HT1080 (cell line): ENCODE measurements around the gene PERM1. TPM values are rescaled to one million over a fixed set of nuclear protein-coding genes. Genes with fewer than 3 reads are reported as not detected.
"Not testable (repeated sequence)": the region's sequence is repeated elsewhere in the genome, so short reads cannot be mapped to it uniquely, and the experiment has no call there.

Experiments used
- DNase-seq: peaks from one replicate; pipeline ENCODE4 v3.0.0-alpha.2; 2015; ENCODE audit warnings: low read depth
- total RNA-seq: library from RNA; depleted of rRNA; stranded (reverse); fragments of >200 nt; shearing (Covaris generic); gene quantifications from 2 replicates; pipeline ENCODE4 v1.2.3, GENCODE V29; 2014

The PERM1 gene
- total RNA-seq, 1 experiment from 2014 or later, result 0.50 TPM

GRCh38 chr1:998995-999724 lies 17.3 kb upstream of the PERM1 start:
- DNase-seq, result no peak

DNA sequence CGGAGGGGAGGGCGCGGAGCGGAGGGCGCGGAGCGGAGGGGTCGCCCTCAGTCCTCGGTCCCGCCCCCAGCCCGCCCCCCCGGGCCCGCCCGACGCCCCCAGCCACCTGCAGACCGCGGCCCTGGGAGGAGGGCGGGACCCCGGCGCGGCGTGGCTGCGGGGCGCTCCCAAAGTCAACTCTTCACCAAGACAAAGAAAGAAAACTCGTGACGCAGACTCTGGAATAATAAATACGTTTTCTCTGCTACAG lies 16.8 kb upstream of the PERM1 start:
- DNase-seq, result no peak

DNA sequence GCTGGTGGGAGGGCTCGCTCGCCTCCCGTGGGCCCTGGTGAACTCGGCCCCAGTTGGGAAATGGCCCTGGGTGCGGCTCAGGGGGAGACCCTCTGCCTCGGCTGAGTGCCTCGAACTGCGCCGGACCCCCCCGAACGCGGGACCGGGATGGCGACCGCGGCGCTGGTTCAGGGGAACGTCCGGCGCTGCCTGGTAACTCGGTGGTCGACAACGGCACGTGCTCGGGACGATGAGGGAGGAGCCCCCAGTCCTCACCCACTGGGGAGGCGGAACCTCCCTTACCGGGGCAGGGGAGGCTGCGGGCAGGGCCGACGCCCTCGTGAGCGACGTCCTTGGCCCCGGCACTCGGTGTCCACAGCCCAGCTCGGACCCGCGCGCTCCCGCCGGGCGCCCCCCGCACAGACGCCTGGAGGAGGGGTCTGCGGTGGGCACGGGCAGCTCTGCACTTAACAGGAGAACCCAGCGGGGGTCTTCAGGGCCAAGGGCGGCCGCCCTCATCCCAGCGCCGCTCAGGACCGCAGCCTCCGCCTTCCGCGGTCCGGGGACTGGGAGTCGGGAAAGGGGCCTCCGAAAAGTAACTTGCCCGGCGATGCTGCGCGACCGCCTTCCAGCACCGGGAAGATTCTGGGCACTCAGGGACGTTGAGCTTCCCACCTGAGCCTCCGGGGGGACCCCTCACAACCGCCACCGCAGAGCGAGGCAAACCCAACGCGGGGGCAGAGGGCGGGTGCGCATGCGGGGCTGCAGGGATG lies 16.3 kb upstream of the PERM1 start:
- DNase-seq, result no peak

DNA sequence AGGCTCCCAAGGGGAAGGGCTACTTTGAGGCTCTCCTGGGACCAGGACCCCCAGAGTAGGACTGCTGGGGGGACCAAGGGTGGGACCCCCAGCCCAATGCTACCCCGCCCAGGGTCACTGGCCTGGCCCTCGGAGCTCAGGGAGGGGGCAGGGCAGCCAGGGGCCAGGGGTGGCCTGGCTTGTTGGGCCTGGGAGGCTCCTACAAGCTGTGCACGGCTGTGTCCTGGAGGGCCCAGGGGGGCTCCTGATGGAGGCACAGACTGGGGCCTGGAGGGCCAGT lies 15.8 kb upstream of the PERM1 start:
- no peak for DNase-seq

GRCh38 chr1:996851-997712 lies 15.2 kb upstream of the PERM1 start:
- DNase-seq, result no peak

DNA sequence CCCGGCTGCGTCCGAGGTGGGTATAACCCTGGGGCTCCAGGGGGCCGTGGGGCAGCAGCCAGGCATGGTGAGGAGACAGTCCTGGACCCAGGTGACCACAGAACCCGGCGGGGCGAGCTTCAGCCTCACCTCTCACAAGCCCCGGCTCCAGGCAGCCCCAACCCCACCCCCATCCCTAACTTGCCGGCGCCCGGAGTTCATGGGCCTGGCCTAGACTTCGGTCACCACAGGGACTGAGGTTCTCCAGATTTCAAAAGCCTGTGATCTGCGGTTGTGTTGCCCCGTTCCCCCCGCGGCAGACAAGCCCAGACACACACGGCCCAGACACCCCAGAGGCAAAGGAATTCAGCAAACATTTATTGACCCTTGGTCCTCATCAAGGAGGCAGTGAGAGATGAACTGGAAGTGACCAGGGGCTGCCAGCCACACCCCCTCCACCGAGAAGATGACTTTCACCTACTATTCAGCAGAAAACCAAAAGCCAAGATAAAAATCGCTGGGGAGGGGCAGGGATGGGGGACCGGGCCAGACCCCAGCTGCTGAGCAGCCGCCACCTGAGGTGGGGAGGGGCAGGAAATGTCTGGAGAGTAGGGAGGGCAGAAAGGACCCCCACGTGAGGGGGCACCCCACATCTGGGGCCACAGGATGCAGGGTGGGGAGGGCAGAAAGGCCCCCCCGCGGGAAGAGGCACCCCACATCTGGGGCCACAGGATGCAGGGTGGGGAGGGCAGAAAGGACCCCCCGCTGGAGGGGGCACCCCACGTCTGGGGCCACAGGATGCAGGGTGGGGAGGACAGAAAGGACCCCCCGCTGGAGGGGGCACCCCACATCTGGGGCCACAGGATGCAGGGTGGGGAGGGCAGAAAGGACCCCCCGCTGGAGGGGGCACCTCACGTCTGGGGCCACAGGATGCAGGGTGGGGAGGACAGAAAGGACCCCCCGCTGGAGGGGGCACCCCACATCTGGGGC lies 14.1 kb upstream of the PERM1 start:
- no peak for DNase-seq

DNA sequence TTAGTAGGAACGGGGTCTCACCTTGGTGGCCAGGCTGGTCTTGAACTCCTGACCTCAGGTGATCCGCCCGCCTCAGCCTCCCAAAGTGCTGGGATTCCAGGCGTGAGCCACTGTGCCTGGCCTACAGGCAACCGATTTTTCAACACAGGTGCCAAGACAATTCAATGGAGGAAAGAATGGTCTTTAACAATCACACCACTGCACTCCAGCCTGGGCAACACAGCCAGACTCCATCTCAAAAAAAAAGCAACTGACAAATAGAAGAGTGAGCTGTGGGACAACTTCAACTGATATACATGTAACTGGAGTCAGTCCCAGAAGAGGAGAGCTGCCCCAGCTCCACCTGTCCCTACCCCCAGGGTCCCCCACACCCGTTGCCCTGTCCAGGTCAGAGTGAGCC lies 12.7 kb upstream of the PERM1 start:
- DNase-seq, result not testable (repeated sequence)

DNA sequence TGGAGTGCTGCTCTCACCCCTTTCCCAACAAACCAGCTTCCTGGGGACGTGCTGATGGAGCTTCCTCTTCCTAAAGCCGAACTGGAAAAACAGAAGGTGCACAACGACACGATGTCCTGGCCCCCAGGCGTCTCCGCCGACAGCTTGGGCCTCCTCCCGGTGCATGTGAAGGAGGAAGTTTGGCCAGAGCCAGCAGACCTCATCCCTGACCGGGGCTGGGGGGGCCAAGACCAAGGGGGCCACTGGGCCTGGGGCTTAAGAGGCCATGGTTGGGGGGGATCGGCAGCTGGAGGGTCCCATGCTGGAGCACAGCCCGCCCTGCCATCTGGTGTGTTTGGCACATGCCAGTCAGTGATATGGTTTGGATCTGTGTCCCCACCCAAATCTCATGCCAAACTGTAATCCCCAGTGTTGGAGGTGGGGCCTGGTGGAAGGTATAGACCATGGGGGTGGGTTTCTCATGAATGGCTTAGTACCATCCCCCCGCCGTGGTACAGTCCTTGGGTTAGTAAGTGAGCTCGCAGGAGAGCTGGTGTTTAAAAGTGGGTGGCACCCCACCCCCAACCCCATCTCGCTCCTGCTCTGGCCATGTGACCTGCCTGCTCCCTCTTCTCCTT lies 11.6 kb upstream of the PERM1 start:
- no peak for DNase-seq

DNA sequence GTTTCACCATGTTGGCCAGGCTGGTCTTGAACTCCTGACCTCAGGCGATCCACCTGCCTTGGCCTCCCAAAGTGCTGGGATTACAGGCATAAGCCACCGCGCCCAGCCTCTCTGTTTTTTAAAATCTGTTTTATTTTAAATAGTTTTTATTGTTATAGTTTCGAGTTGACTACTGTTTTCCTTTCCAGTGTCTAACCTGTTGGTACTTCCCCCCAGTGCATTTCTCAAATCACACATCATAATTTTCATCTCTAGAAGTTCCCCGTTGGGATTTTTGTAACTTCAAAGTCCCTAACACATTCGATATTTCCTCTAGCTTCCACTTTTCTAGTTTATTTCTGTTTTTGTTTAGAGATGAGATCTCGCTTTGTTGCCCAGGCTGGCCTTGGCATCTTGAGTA lies 10.5 kb upstream of the PERM1 start:
- DNase-seq, result no peak

GRCh38 chr1:991895-992294 lies 10.0 kb upstream of the PERM1 start:
- no peak for DNase-seq

GRCh38 chr1:991275-991674 lies 9.4 kb upstream of the PERM1 start:
- not testable (repeated sequence) for DNase-seq

DNA sequence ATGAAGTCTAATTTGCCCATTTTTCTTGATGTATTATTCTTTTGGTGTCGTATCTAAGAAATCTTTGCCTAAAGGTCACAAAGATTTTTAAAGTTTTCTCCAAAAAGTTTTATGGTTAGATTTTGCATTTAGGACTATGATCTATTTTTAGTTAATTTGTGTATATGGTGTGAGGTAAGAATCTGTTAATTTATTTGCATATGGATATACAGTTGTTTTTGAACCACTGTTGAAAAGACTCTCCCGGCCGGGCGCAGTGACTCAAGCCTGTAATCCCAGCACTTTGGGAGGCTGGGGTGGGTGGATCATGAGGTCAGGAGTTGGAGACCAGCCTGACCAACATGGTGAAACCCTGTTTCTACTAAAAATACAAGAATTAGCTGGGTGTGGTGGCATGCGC lies 6.2 kb upstream of the PERM1 start:
- DNase-seq, result not testable (repeated sequence)

DNA sequence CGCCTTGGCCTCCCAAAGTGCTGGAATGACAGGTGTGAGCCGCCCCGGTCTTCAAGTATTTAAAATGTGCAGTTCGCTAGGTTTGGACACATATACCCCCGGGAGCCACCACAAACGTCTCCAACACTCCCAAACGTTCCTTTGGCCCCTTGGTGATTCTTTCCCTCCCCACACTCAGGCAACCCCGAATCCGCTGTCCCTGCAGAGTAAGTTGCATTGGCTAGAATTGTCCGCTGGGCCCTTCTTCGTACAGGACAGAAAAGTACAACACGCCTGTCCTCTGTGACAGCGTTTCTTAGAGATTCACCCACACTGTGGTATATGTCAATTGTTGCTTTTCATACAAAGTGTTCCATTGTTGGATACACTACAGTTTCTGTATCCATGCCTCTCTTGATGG lies 3.2 kb upstream of the PERM1 start:
- DNase-seq, result no peak

- no peak for DNase-seq
Observed at GRCh38 chr1:984476-984814, 2.6 kb upstream of the PERM1 start.

DNA sequence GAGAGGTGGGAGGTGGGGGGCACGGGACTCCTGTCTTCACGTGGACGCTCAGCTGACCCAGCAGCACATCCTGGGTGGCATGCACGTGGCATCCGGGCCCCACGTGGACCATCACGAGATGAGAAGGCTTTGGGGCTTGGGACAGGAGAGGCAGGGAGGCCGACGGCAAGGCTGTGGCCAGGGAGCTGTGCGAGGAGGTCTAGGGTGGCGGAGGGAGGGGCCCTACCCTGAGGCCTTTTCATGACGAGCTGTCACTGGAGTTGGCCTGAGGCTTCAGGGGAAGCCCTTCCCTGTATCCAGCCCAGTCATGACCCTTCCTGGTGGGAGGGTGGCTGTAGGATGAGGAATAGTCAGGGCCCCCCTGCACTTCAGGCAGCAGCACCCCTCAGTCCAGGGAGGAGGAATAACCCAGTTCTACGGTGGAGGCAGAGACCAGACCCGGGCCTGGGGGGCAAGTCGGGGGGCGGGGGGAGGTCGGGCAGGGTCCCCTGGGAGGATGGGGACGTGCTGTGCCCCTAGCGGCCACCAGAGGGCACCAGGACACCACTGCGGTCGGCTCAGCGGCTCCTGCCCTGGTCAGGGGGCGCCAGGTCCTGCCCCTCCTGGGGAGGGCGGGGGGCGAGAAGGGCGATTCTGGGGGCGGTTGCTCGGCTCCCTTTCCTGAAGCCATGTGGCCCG lies 2.0 kb upstream of the PERM1 start:
- DNase-seq, result no peak

DNA sequence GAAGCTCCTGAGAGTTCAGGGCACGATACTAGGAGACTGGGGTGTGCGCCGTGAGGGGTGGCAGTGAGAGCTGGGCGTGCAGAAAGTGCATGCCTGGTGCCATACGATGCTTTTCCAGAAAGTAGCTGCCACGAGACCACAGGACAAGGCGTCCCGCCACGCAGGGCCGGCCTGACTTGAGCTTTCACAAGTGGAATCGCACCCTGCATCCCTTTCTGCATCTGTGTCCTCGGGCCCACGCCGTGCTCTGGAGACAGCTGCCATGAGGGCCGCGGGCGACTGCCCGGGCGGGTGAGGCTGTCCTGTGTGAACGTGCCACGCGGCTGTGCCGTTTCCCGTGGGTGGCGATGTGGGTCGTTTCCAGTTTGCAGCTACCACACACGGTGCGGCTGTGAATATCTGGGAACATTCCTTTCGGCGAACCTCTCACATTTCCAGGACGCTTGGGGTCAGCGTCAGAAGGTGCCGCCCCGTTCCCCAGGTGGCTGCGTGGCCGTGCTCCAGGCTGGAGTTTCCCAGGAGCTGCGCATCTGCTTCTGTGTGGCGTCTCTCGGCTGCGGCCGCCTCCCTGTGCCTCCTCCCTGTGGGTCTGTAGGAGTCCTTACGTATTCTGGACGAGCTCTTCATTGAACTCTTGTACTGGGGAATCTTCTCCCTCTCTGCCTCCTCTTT lies 1.0 kb upstream of the PERM1 start:
- no peak for DNase-seq

- no peak for DNase-seq
Observed at GRCh38 chr1:981491-981954, 370 bp downstream of the PERM1 start.

- DNase-seq, result no peak
Observed at GRCh38 chr1:980602-981395, 1.1 kb downstream of the PERM1 start.

DNA sequence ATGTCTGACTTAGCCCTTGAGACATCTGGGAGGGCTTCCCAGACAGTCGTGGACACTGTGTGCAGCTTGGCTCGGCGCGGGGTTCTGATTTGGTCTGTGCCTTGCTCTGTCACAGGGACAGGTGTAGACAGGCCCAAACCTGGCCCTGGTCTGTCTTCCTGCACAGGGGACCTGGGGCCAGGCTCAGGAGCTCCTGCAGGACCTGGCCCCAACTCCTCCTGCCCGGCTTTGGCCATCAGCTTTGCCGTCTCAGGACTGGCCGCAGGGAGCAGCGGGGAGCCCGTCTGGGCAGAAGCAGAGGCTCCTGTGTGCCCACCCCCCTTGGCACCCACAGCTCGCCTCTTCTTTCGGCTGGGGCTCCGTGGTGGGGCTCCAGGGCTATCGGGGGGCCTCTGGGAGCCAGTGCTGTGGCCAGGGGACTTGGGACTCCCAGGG lies 1.7 kb downstream of the PERM1 start:
- DNase-seq, result no peak
